Nephron progenitor cell (in vitro differentiated cells): ENCODE results near the gene NEAT1.
"Not testable (repeated sequence)": the region's sequence is repeated elsewhere in the genome, so short reads cannot be mapped to it uniquely, and the experiment has no call there.

ENCODE experiments used
- DNase-seq: peaks from one replicate; pipeline ENCODE4 v3.0.0; 2021
- H3K27ac Mint-ChIP-seq: 2 replicates; pipeline ENCODE4 v1.8.0; 2021; ENCODE audit warnings: mild to moderate bottlenecking, moderate library complexity, mixed read lengths
- H3K27me3 Mint-ChIP-seq: 2 replicates; pipeline ENCODE4 v1.8.0; 2021; ENCODE audit warnings: mild to moderate bottlenecking, low read depth, mixed read lengths; ENCODE audit not compliant: poor library complexity
- H3K36me3 Mint-ChIP-seq: 2 replicates; pipeline ENCODE4 v1.8.0; 2021; ENCODE audit warnings: low read depth, mixed read lengths
- H3K4me1 Mint-ChIP-seq: 2 replicates; pipeline ENCODE4 v1.8.0; 2021; ENCODE audit warnings: mixed read lengths
- H3K4me3 Mint-ChIP-seq: 2 replicates; pipeline ENCODE4 v1.8.0; 2021; ENCODE audit warnings: mild to moderate bottlenecking, moderate library complexity, mixed read lengths
- H3K9me3 Mint-ChIP-seq: 2 replicates; pipeline ENCODE4 v1.8.0; 2021; ENCODE audit warnings: mild to moderate bottlenecking, moderate library complexity, mixed read lengths
- CTCF ChIP-seq: fragments of 200-600 bp; sonication (generic); IDR thresholded peaks from 2 replicates; pipeline ENCODE4 v1.5.0; 2021; ENCODE audit warnings: antibody characterized with exemption

NEAT1 gene

DNA sequence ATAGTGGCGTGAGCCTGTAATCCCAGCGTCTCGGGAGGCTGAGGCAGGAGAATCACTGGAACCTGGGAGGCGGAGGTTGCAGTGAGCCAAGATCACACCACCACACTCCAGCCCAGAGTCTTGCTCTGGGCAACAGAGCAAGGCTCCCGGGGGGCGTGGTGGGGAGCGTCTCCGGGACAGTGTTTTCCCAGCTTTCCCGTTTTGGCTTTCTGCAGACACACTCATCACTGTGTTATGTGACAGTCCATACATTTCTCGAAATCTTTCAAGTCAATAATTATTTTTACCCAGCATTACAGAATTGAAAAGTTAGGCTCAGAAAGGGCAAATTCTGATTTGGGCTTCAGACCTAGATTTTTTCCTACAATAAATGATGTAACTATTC is 31.7 kb downstream of the NEAT1 start:
- no peak for DNase-seq
- Mint-ChIP-seq H3K27me3 (peaks cover 4% of the 10 kb centered on the region), H3K27ac (no peak overlapping the region), H3K4me3 (peak overlapping the region; percentile 83), H3K4me1 (peaks cover 28% of the 10 kb centered on the region), H3K36me3 (peaks cover 31% of the 10 kb centered on the region), H3K9me3 (peaks cover 49% of the 10 kb centered on the region)
- TF ChIP-seq CTCF, result no peak

- H3K9me3 Mint-ChIP-seq, result peaks cover 44% of the 10 kb centered on the region
- peaks cover 27% of the 10 kb centered on the region for H3K36me3 Mint-ChIP-seq
- TF ChIP-seq CTCF, result no peak
- no peak overlapping the region for H3K27ac Mint-ChIP-seq
- peaks cover 8% of the 10 kb centered on the region for H3K27me3 Mint-ChIP-seq
- peak; percentile 85 for DNase-seq
- peak overlapping the region; percentile 83 for H3K4me3 Mint-ChIP-seq
- peaks cover 28% of the 10 kb centered on the region for H3K4me1 Mint-ChIP-seq
These were observed 32.3 kb downstream of the NEAT1 start for GRCh38 chr11:65454696-65455456.

DNA sequence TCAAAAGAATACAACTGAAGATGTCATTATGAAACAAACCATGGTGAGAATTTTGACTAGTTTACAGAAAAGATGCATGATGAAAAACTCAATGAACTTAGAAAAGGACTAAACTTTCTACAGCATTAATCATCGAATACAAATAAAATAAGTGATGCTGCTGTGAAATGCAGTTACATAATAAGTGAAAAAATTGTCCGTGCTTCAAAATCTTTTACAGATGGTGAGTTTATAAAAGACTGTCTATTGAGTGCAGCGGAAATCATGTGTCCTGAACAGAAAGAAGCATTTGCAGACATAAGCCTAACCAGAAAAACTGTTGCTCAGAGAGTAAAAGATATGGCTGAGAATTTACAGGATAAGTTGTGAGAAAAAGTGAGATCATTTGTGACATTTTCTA is 33.8 kb downstream of the NEAT1 start:
- no peak for DNase-seq
- Mint-ChIP-seq H3K36me3 (peaks cover 27% of the 10 kb centered on the region), H3K9me3 (peaks cover 36% of the 10 kb centered on the region), H3K27ac (no peak overlapping the region), H3K4me1 (peaks cover 28% of the 10 kb centered on the region), H3K4me3 (peak overlapping the region; percentile 45), H3K27me3 (peaks cover 14% of the 10 kb centered on the region)
- no peak for TF ChIP-seq CTCF

DNA sequence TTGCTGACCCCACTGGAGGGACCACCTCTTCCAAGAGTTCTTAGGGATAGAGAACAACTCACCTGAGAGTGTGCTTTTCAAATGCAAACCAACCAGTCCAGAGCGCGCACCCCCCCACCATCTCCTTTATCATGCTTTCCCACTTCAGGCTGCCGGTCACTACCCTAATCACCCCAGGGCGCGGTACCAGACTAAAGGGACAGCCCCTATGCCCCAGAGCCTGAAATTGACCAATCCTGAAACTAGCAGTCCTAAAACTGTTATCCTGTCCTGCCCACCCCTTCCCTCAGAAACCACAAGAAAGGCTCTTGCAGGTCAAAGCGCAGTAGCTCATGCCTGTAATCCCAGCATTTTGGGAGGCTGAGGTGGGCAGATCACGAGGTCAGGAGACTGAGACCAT is 37.0 kb downstream of the NEAT1 start:
- Mint-ChIP-seq H3K27ac (no peak overlapping the region), H3K27me3 (peaks cover 14% of the 10 kb centered on the region), H3K4me3 (no peak overlapping the region), H3K9me3 (peaks cover 25% of the 10 kb centered on the region), H3K4me1 (peaks cover 28% of the 10 kb centered on the region), H3K36me3 (peaks cover 20% of the 10 kb centered on the region)
- DNase-seq, result no peak
- TF ChIP-seq CTCF, result no peak

DNA sequence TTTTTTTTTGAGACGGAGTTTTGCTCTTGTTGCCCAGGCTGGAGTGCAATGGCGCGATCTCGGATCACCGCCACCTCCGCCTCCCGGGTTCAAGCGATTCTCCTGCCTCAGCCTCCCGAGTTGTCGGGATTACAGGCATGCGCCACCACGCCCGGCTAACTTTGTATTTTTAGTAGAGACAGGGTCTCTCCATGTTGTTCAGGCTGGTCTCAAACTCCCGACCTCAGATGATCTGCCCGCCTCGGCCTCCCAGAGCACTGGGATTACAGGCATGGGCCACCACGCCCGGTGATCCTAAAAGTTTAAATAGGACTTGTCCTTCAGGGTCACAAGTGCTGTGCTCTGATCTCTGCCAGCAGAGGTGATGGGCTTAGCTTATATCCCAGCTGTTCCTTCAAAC is 42.9 kb downstream of the NEAT1 start:
- H3K36me3 Mint-ChIP-seq, DNase-seq, H3K4me3 Mint-ChIP-seq, H3K27ac Mint-ChIP-seq, H3K9me3 Mint-ChIP-seq: not testable (repeated sequence)
- H3K4me1 Mint-ChIP-seq, result peaks cover 14% of the 10 kb centered on the region
- peaks cover 16% of the 10 kb centered on the region for H3K27me3 Mint-ChIP-seq

GRCh38 chr11:65467306-65467705 is 44.7 kb downstream of the NEAT1 start:
- Mint-ChIP-seq H3K4me1 (peaks cover 32% of the 10 kb centered on the region), H3K27me3 (peaks cover 11% of the 10 kb centered on the region)
- not testable (repeated sequence) for H3K9me3 Mint-ChIP-seq, DNase-seq, H3K27ac Mint-ChIP-seq, H3K36me3 Mint-ChIP-seq, H3K4me3 Mint-ChIP-seq

- Mint-ChIP-seq H3K4me3 (no peak overlapping the region), H3K4me1 (peaks cover 33% of the 10 kb centered on the region), H3K9me3 (no peaks in the 10 kb centered on the region), H3K27me3 (peaks cover 11% of the 10 kb centered on the region), H3K27ac (no peak overlapping the region), H3K36me3 (no peaks in the 10 kb centered on the region)
- no peak for DNase-seq
- TF ChIP-seq CTCF, result peak; percentile 16
These were observed 46.3 kb downstream of the NEAT1 start for GRCh38 chr11:65468874-65469333.
